ENCODE results near the gene SHE. TPM values are rescaled to one million over a fixed set of nuclear protein-coding genes. Genes with fewer than 3 reads are reported as not detected.
A peak's percentile ranks its signal among the peaks of the same experiment; 100 is the strongest.
"Not testable (repeated sequence)": the region's sequence is repeated elsewhere in the genome, so short reads cannot be mapped to it uniquely, and the experiment has no call there.

SHE gene
- total and polyA plus RNA-seq, 2 donors (not counting 3 experiments of a cell fraction or from before 2014, with no cell fraction given): 30.1 to 52.7 TPM

GRCh38 chr1:154488922-154489321 lies 13.3 kb downstream of the SHE start:
- Histone ChIP-seq H3K4me1 (ENCODE audit: control insufficient read depth, extremely low read depth, insufficient read depth, low read length) (peaks cover 81% of the 10 kb centered on the region), H4K20me1 (replicated peaks; ENCODE audit: control insufficient read depth, extremely low read depth, insufficient read depth, low read length) (no peaks in the 10 kb centered on the region), H3K9ac (replicated peaks; ENCODE audit: extremely low read depth, insufficient read depth, low read length) (no peak overlapping the region), H3K4me2 (ENCODE audit: insufficient read depth, low read length) (no peak overlapping the region), H3K36me3 (ENCODE audit: control insufficient read depth in 2 of 2, extremely low read depth in 1 of 2, insufficient read depth in 2 of 2, low read length in 2 of 2) (peaks cover 7 to 23% of the 10 kb centered on the region in 2 experiments), H3K9me3 (replicated peaks; ENCODE audit: control insufficient read depth, insufficient read depth, low read length) (no peaks in the 10 kb centered on the region), H3K27ac (ENCODE audit: insufficient read depth, low read depth, low read length) (no peak overlapping the region), H2AFZ (ENCODE audit: low read depth, low read length) (no peak overlapping the region), H3K79me2 (ENCODE audit: control insufficient read depth, insufficient read depth, low read length) (peaks cover 37% of the 10 kb centered on the region), H3K27me3 (ENCODE audit: control insufficient read depth in 2 of 2, insufficient read depth in 2 of 2, low read length in 2 of 2) (no peaks in the 10 kb centered on the region), H3K4me3 (replicated peaks in 1 of 3; ENCODE audit: insufficient read depth in 1 of 3, low read depth in 1 of 3, low read length in 3 of 3) (no peak overlapping the region), H3K9me1 (replicated peaks; ENCODE audit: control insufficient read depth, extremely low read depth, insufficient read depth, low read length) (no peaks in the 10 kb centered on the region)
- FAIRE-seq (no peak), DNase-seq (ENCODE audit: low read depth, low spot score) (no peak)
- TF ChIP-seq POLR2A (IDR thresholded peaks at IDR 0.05; ENCODE audit: low read depth, low read length) (no peak), MAX (IDR thresholded peaks at IDR 0.05; ENCODE audit: insufficient read depth, insufficient read length) (no peak), GATA2 (IDR thresholded peaks at IDR 0.05; ENCODE audit: insufficient read depth, insufficient read length, low read depth, low read length) (no peak), MYC (IDR thresholded peaks at IDR 0.05; ENCODE audit: low read depth, low read length) (no peak), JUN (IDR thresholded peaks at IDR 0.05; ENCODE audit: borderline replicate concordance, insufficient read depth, insufficient read length, low read depth) (no peak), CTCF (IDR thresholded peaks at IDR 0.05; ENCODE audit: extremely low read depth in 1 of 2, insufficient read depth in 1 of 2, low read depth in 1 of 2, low read length in 2 of 2) (no peak), EZH2 (IDR thresholded peaks at IDR 0.05; ENCODE audit: borderline replicate concordance, low read depth, low read length, severe bottlenecking) (no peak)
- no TSS peak for BruUV-seq (replicated peaks)
- intact Hi-C loops (cut with micrococcal nuclease) (loop anchor here (10.0 kb wide), 1 partner anchor 486 kb away; the partner anchor contains the start of genes CKS1B and SHC1), dilution Hi-C loops (cut with MboI; ENCODE audit: extremely low pct_ligation_motif_present, low sequenced_read_pairs) (no loop called here)
- ChIA-PET POLR2A (no interaction called here), CTCF (interaction anchor here (1.1 to 5.2 kb wide), 4 partner anchors 8 to 154 kb away, joined by 3 to 50 read pairs (median 12); no protein-coding TSS in a partner anchor)

- FAIRE-seq; H3K9me3 ChIP-seq (replicated peaks; ENCODE audit: control insufficient read depth, insufficient read depth, low read length); H2AFZ ChIP-seq (ENCODE audit: low read depth, low read length); H3K9me1 ChIP-seq (replicated peaks; ENCODE audit: control insufficient read depth, extremely low read depth, insufficient read depth, low read length); H4K20me1 ChIP-seq (replicated peaks; ENCODE audit: control insufficient read depth, extremely low read depth, insufficient read depth, low read length); BruUV-seq (replicated peaks); DNase-seq (ENCODE audit: low read depth, low spot score); H3K4me2 ChIP-seq (ENCODE audit: insufficient read depth, low read length); H3K4me3 ChIP-seq (replicated peaks in 1 of 3; ENCODE audit: insufficient read depth in 1 of 3, low read depth in 1 of 3, low read length in 3 of 3); dilution Hi-C loops (cut with MboI; ENCODE audit: extremely low pct_ligation_motif_present, low sequenced_read_pairs); H3K27me3 ChIP-seq (ENCODE audit: control insufficient read depth in 2 of 2, insufficient read depth in 2 of 2, low read length in 2 of 2); H3K9ac ChIP-seq (replicated peaks; ENCODE audit: extremely low read depth, insufficient read depth, low read length): not testable (repeated sequence)
- intact Hi-C loops (cut with micrococcal nuclease): loop anchor here (10.0 kb wide), 1 partner anchor 488 kb away; the partner anchor contains the start of genes CKS1B and SHC1
- ChIA-PET POLR2A (interaction anchor here (0.7 kb wide), 1 partner anchor 595 kb away, joined by 3 read pairs; no protein-coding TSS in a partner anchor), CTCF (interaction anchor here (1.0 to 8.9 kb wide), 4 partner anchors 9 to 61 kb away, joined by 4 to 489 read pairs (median 6); no protein-coding TSS in a partner anchor)
- Histone ChIP-seq H3K4me1 (ENCODE audit: control insufficient read depth, extremely low read depth, insufficient read depth, low read length) (peaks cover 67% of the 10 kb centered on the region), H3K36me3 (ENCODE audit: control insufficient read depth in 2 of 2, extremely low read depth in 1 of 2, insufficient read depth in 2 of 2, low read length in 2 of 2) (peaks cover 9 to 28% of the 10 kb centered on the region in 2 experiments), H3K79me2 (ENCODE audit: control insufficient read depth, insufficient read depth, low read length) (peaks cover 27% of the 10 kb centered on the region), H3K27ac (ENCODE audit: insufficient read depth, low read depth, low read length) (peak overlapping the region; percentile 85)
These were observed 15.5 kb downstream of the SHE start for GRCh38 chr1:154486756-154487155.
